Parietal lobe (tissue), 1 donor: ENCODE data around the gene GLCCI1. TPM values are rescaled to one million over a fixed set of nuclear protein-coding genes. Genes with fewer than 3 reads are reported as not detected.

Experiments used
- total RNA-seq: library from RNA; depleted of rRNA; stranded (reverse); fragments of >200 nt; gene quantifications from one replicate; pipeline ENCODE4 v1.2.3, GENCODE V29; 2014

GLCCI1 gene
- 90.8 TPM for total RNA-seq

GRCh38 chr7:7968544-7969305 lies at the start of gene GLCCI1:
Gene GLCCI1, plus strand, starts transcription at chr7:7968796. Its CDS starts 555 bp downstream, at chr7:7969351.

